NB4 (cell line): Measurements from ENCODE around the gene PRR23C.

Source experiments
- DNase-seq: peaks from one replicate; pipeline ENCODE4 v3.0.0; 2010; ENCODE audit warnings: low read depth
- H3K4me3 ChIP-seq: one replicate; pipeline ENCODE4 v1.5.1; 2011; ENCODE audit warnings: mild to moderate bottlenecking, low read depth, low read length, moderate library complexity
- MYC ChIP-seq: IDR thresholded peaks from 2 replicates; pipeline ENCODE4 v1.6.1; 2011; ENCODE audit warnings: low read depth, low read length
- POLR2A ChIP-seq: IDR thresholded peaks from 2 replicates; pipeline ENCODE4 v1.6.1; 2011; ENCODE audit warnings: mild to moderate bottlenecking; ENCODE audit not compliant: insufficient read length; ENCODE audit errors: extremely low read depth
- TF ChIP-seq, protein P1 (sequence below): IDR thresholded peaks from 2 replicates; pipeline ENCODE4 v1.6.1; 2011; ENCODE audit warnings: low read depth, low read length
- TF ChIP-seq, protein P2 (sequence below): IDR thresholded peaks from one replicate; pipeline ENCODE4 v1.5.1; 2012; ENCODE audit warnings: low read depth, low read length

PRR23C gene

DNA sequence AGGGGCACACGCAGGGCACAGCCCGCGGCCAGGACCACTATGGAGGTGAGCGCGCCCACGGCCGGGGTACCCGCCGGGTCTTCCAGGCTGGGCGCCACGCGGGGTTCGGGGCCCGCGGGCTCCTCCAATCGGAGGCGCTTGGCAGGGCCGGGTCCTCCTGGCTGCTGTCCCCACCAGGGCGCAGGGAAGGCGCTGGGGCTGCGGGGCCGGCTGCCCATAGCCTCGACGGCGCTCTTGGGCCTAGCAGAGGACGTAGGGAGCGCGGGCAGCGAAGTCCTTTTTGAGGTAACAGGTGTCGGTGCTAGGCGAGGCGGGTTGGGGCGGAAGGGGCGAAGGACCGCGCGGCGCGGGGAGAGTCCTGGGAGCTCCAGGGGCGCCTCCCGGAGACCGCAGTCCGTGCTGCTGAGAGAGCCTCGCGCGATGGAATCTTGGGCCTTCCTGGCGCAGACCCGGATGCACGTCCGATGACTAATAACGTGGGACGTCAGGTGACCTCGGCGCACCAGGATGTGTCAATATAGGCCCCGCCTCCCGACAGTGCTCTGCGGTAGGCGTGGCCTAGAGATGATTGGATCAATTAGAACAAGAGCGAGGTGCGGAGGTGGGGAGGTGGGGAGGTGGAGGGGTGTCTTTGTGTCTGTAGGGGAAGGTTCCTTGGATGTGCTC lies 38.5 kb downstream of the PRR23C start, which contains the start of gene PRR23A:
Gene PRR23A (minus strand): TSS at position 218 of the 666 bp plus-strand sequence. CDS start 0 bp downstream, at position 218.
- no peak for DNase-seq
- H3K4me3 ChIP-seq: no peak within 1 kb of the TSS
- TF ChIP-seq, protein P1, sequence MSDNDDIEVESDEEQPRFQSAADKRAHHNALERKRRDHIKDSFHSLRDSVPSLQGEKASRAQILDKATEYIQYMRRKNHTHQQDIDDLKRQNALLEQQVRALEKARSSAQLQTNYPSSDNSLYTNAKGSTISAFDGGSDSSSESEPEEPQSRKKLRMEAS: no peak
- no peak for TF ChIP-seq POLR2A
- TF ChIP-seq MYC: no peak
- TF ChIP-seq, protein P2, sequence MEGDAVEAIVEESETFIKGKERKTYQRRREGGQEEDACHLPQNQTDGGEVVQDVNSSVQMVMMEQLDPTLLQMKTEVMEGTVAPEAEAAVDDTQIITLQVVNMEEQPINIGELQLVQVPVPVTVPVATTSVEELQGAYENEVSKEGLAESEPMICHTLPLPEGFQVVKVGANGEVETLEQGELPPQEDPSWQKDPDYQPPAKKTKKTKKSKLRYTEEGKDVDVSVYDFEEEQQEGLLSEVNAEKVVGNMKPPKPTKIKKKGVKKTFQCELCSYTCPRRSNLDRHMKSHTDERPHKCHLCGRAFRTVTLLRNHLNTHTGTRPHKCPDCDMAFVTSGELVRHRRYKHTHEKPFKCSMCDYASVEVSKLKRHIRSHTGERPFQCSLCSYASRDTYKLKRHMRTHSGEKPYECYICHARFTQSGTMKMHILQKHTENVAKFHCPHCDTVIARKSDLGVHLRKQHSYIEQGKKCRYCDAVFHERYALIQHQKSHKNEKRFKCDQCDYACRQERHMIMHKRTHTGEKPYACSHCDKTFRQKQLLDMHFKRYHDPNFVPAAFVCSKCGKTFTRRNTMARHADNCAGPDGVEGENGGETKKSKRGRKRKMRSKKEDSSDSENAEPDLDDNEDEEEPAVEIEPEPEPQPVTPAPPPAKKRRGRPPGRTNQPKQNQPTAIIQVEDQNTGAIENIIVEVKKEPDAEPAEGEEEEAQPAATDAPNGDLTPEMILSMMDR: no peak

DNA sequence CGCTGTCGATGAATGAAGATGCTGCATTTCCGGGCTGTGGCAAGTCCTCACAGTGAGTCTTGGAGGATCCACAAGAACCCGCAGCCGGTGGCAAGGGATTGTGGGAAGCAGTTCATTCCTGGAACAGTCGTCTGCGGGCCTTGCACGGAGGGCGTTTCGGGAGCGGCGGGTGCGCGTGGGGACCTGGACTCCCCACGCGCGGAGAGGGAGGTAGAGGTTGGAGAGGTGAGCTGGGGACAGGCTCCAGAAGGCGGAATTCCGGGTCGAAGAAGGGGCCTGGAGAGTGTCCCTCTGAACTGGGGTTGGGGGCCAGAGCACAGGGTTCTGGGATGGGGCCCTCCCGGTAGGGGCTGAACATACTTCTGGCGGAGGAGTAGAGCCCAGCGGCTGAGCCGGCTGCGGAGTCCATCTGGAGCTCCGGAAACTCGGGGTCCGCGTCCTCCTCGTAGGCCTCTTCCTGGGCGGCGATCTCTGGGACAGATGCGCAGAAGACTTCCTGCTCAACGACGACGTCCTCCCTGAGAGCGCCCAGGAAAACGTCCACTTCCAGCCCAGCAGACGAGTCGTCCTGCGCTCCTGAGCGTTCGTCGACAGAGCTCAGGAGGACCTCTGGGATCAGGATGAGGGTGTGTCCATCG lies 39.2 kb downstream of the PRR23C start:
- TF ChIP-seq, protein P1: no peak
- TF ChIP-seq, protein P2: no peak
- TF ChIP-seq POLR2A: no peak
- no peak for TF ChIP-seq MYC
- no peak overlapping the region for H3K4me3 ChIP-seq
- no peak for DNase-seq

DNA sequence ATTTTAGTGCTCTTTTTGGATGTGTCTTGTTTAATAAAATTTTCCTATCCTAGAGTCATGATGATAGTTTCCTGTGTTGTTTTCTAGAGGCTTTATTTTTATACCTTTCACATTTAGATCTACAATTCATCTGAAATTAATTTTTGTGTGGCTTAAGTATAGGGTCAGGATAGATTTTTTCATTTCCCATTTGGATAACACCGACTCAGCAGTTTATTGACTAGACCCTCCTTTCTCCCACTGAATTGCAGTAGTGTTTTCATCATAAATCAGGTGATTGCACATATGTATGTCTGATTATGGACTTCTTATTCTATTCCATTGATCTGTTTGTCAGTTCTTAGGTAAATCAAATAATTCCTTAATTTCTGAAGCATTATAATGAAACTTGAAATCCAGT lies 49.0 kb downstream of the PRR23C start:
- no peak overlapping the region for H3K4me3 ChIP-seq
- no peak for DNase-seq
- TF ChIP-seq POLR2A: no peak
- TF ChIP-seq, protein P2: no peak
